ENCODE measurements around the gene TSEN15. TPM values are rescaled to one million over a fixed set of nuclear protein-coding genes. Genes with fewer than 3 reads are reported as not detected.

The TSEN15 gene
- total RNA-seq, 6 experiments from 2014 or later = 32.7 to 47.0 (median 40.4) TPM

- no peak for TF ChIP-seq CTCF (IDR thresholded peaks at IDR 0.05)
- no peaks in the 10 kb centered on the region for H3K36me3 Mint-ChIP-seq (ENCODE audit: low read depth)
- H3K4me1 Mint-ChIP-seq (ENCODE audit: low read depth) = peaks cover 64% of the 10 kb centered on the region
- DNase-seq = no peak
- H3K27me3 Mint-ChIP-seq (ENCODE audit: insufficient read depth) = peaks cover 3% of the 10 kb centered on the region; the same call in 1 of the 2 replicates
- no peaks in the 10 kb centered on the region for H3K9me3 Mint-ChIP-seq
- no peak overlapping the region for H3K4me3 Mint-ChIP-seq
- H3K27ac Mint-ChIP-seq = no peak overlapping the region
These were observed 20.0 kb upstream of the TSEN15 start for GRCh38 chr1:184031409-184032107.

GRCh38 chr1:184032306-184032929 lies 19.1 kb upstream of the TSEN15 start:
- DNase-seq = no peak
- no peak for TF ChIP-seq CTCF (IDR thresholded peaks at IDR 0.05)
- H3K36me3 Mint-ChIP-seq (ENCODE audit: low read depth) = no peaks in the 10 kb centered on the region
- no peaks in the 10 kb centered on the region for H3K9me3 Mint-ChIP-seq
- H3K4me1 Mint-ChIP-seq (ENCODE audit: low read depth) = peaks cover 62% of the 10 kb centered on the region
- no peak overlapping the region for H3K4me3 Mint-ChIP-seq
- peaks cover 3% of the 10 kb centered on the region; the same call in 1 of the 2 replicates for H3K27me3 Mint-ChIP-seq (ENCODE audit: insufficient read depth)
- H3K27ac Mint-ChIP-seq = no peak overlapping the region

GRCh38 chr1:184032930-184033418 lies 18.6 kb upstream of the TSEN15 start:
- Mint-ChIP-seq H3K4me1 (ENCODE audit: low read depth) (peaks cover 66% of the 10 kb centered on the region), H3K27me3 (ENCODE audit: insufficient read depth) (peaks cover 3% of the 10 kb centered on the region; the same call in 1 of the 2 replicates), H3K4me3 (no peak overlapping the region), H3K9me3 (no peaks in the 10 kb centered on the region), H3K36me3 (ENCODE audit: low read depth) (no peaks in the 10 kb centered on the region), H3K27ac (peak overlapping the region; percentile 30; the same call in 1 of the 2 replicates)
- no peak for DNase-seq
- no peak for TF ChIP-seq CTCF (IDR thresholded peaks at IDR 0.05)

- H3K4me3 Mint-ChIP-seq = peak overlapping the region; percentile 41
- peak overlapping the region; percentile 68 for H3K27ac Mint-ChIP-seq
- TF ChIP-seq CTCF (IDR thresholded peaks at IDR 0.05) = no peak
- H3K4me1 Mint-ChIP-seq (ENCODE audit: low read depth) = peaks cover 62% of the 10 kb centered on the region
- H3K27me3 Mint-ChIP-seq (ENCODE audit: insufficient read depth) = peaks cover 3% of the 10 kb centered on the region; the same call in 1 of the 2 replicates
- peak; percentile 72 for DNase-seq
- no peaks in the 10 kb centered on the region for H3K36me3 Mint-ChIP-seq (ENCODE audit: low read depth)
- no peaks in the 10 kb centered on the region for H3K9me3 Mint-ChIP-seq
These were observed 17.8 kb upstream of the TSEN15 start for GRCh38 chr1:184033711-184034167.

GRCh38 chr1:184034761-184035379 lies 16.7 kb upstream of the TSEN15 start:
- Mint-ChIP-seq H3K36me3 (ENCODE audit: low read depth) (no peaks in the 10 kb centered on the region), H3K27me3 (ENCODE audit: insufficient read depth) (peaks cover 6% of the 10 kb centered on the region; the same call in 1 of the 2 replicates), H3K9me3 (no peaks in the 10 kb centered on the region), H3K27ac (peak overlapping the region; percentile 68; the same call in 1 of the 2 replicates), H3K4me3 (no peak overlapping the region), H3K4me1 (ENCODE audit: low read depth) (peaks cover 62% of the 10 kb centered on the region)
- DNase-seq = no peak
- no peak for TF ChIP-seq CTCF (IDR thresholded peaks at IDR 0.05)

Measured in HFFc6 (cell line).